Stimulated activated naive CD8-positive, alpha-beta T cell treated with anti-CD3 and anti-CD28 coated beads, Interleukin-15, amount 100 ng/mL, for 72 hours (primary cell): ENCODE measurements around the gene RTN4.
A peak's percentile ranks its signal among the peaks of the same experiment; 100 is the strongest.

Experiments used
- ATAC-seq: fragments of 150-1000 bp; cut with Tn5 transposase; 2 replicates; pipeline ENCODE4 v1.10.0; 2021; ENCODE audit warnings: mild to moderate bottlenecking, moderate library complexity
- DNase-seq, 2 donors: peaks; one replicate each; pipeline ENCODE4 v3.0.0; 2021 to 2022
- H3K27ac Mint-ChIP-seq, 2 donors: one replicate each; pipeline ENCODE4 v1.8.0; 2022; ENCODE audit warnings: mild to moderate bottlenecking in 2 of 2, mixed read lengths in 2 of 2, moderate library complexity in 2 of 2
- H3K27me3 Mint-ChIP-seq: one replicate; pipeline ENCODE4 v1.8.0; 2022; ENCODE audit warnings: mixed read lengths
- H3K4me1 Mint-ChIP-seq: one replicate; pipeline ENCODE4 v1.8.0; 2022; ENCODE audit warnings: mild to moderate bottlenecking, mixed read lengths
- H3K4me3 Mint-ChIP-seq, 2 donors: one replicate each; pipeline ENCODE4 v1.8.0; 2022; ENCODE audit warnings: mild to moderate bottlenecking in 2 of 2, mixed read lengths in 2 of 2, moderate library complexity in 1 of 2
- H3K9me3 Mint-ChIP-seq, 2 donors: one replicate each; pipeline ENCODE4 v1.8.0; 2022; ENCODE audit warnings: mixed read lengths in 2 of 2

The RTN4 gene

GRCh38 chr2:55029098-55029497 is 21.2 kb downstream of the RTN4 start:
- no peaks in the 10 kb centered on the region for H3K9me3 Mint-ChIP-seq
- no peaks in the 10 kb centered on the region for H3K27me3 Mint-ChIP-seq
- no peak for ATAC-seq
- no peak overlapping the region for H3K4me3 Mint-ChIP-seq
- peaks cover 31% of the 10 kb centered on the region for H3K4me1 Mint-ChIP-seq
- DNase-seq, result no peak
- no peak overlapping the region for H3K27ac Mint-ChIP-seq

GRCh38 chr2:55027226-55027625 is 23.0 kb downstream of the RTN4 start:
- Mint-ChIP-seq H3K27ac (no peak overlapping the region), H3K27me3 (no peaks in the 10 kb centered on the region), H3K4me1 (peaks cover 16% of the 10 kb centered on the region), H3K4me3 (no peak overlapping the region), H3K9me3 (no peaks in the 10 kb centered on the region)
- DNase-seq, result no peak
- no peak for ATAC-seq

- Mint-ChIP-seq H3K4me1 (peaks cover 9% of the 10 kb centered on the region), H3K4me3 (no peak overlapping the region), H3K27ac (no peak overlapping the region), H3K27me3 (no peaks in the 10 kb centered on the region), H3K9me3 (no peaks in the 10 kb centered on the region)
- ATAC-seq, result no peak
- DNase-seq, result no peak
Measured at GRCh38 chr2:55026202-55026601, 24.0 kb downstream of the RTN4 start.

GRCh38 chr2:55025627-55026026 is 24.6 kb downstream of the RTN4 start:
- Mint-ChIP-seq H3K27me3 (no peaks in the 10 kb centered on the region), H3K27ac (no peak overlapping the region), H3K4me3 (no peak overlapping the region), H3K9me3 (no peaks in the 10 kb centered on the region), H3K4me1 (peaks cover 5% of the 10 kb centered on the region)
- no peak for ATAC-seq
- DNase-seq, result no peak

GRCh38 chr2:55025082-55025481 is 25.2 kb downstream of the RTN4 start:
- ATAC-seq (no peak), DNase-seq (no peak)
- Mint-ChIP-seq H3K27me3 (no peaks in the 10 kb centered on the region), H3K4me1 (peaks cover 5% of the 10 kb centered on the region), H3K9me3 (no peaks in the 10 kb centered on the region), H3K27ac (no peak overlapping the region), H3K4me3 (no peak overlapping the region)

- peaks cover 7% of the 10 kb centered on the region for H3K4me1 Mint-ChIP-seq
- H3K4me3 Mint-ChIP-seq, result no peak overlapping the region
- H3K9me3 Mint-ChIP-seq, result peaks cover 0 to 8% of the 10 kb centered on the region in 2 donors
- H3K27ac Mint-ChIP-seq, result no peak overlapping the region
- no peaks in the 10 kb centered on the region for H3K27me3 Mint-ChIP-seq
- DNase-seq (no peak), ATAC-seq (no peak)
Measured at GRCh38 chr2:55022476-55022875, 27.8 kb downstream of the RTN4 start.

GRCh38 chr2:55019526-55020258 is 30.6 kb downstream of the RTN4 start:
- Mint-ChIP-seq H3K9me3 (peaks cover 0 to 8% of the 10 kb centered on the region in 2 donors), H3K4me1 (peaks cover 7% of the 10 kb centered on the region), H3K27ac (no peak overlapping the region), H3K4me3 (no peak overlapping the region), H3K27me3 (no peaks in the 10 kb centered on the region)
- no peak for ATAC-seq
- DNase-seq, result no peak

- H3K27me3 Mint-ChIP-seq, result no peaks in the 10 kb centered on the region
- peaks cover 7% of the 10 kb centered on the region for H3K4me1 Mint-ChIP-seq
- no peak overlapping the region for H3K4me3 Mint-ChIP-seq
- DNase-seq (no peak), ATAC-seq (no peak)
- H3K27ac Mint-ChIP-seq, result no peak overlapping the region
- peaks cover 0 to 8% of the 10 kb centered on the region in 2 donors for H3K9me3 Mint-ChIP-seq
Measured at GRCh38 chr2:55018619-55019018, 31.6 kb downstream of the RTN4 start.

- ATAC-seq (no peak), DNase-seq (no peak)
- H3K4me3 Mint-ChIP-seq, result no peak overlapping the region
- H3K27me3 Mint-ChIP-seq, result no peaks in the 10 kb centered on the region
- peaks cover 13% of the 10 kb centered on the region for H3K4me1 Mint-ChIP-seq
- H3K9me3 Mint-ChIP-seq, result peaks cover 0 to 8% of the 10 kb centered on the region in 2 donors
- H3K27ac Mint-ChIP-seq, result no peak overlapping the region
Measured at GRCh38 chr2:55017880-55018279, 32.4 kb downstream of the RTN4 start.

GRCh38 chr2:55017428-55017827 is 32.8 kb downstream of the RTN4 start:
- no peaks in the 10 kb centered on the region for H3K27me3 Mint-ChIP-seq
- DNase-seq (no peak), ATAC-seq (no peak)
- no peak overlapping the region for H3K4me3 Mint-ChIP-seq
- H3K4me1 Mint-ChIP-seq, result peaks cover 13% of the 10 kb centered on the region
- no peak overlapping the region for H3K27ac Mint-ChIP-seq
- peaks cover 0 to 8% of the 10 kb centered on the region in 2 donors for H3K9me3 Mint-ChIP-seq

GRCh38 chr2:55014962-55015939 is 35.0 kb downstream of the RTN4 start:
- Mint-ChIP-seq H3K4me1 (peaks cover 27% of the 10 kb centered on the region), H3K27ac (no peak overlapping the region)

GRCh38 chr2:55013936-55014335 is 36.3 kb downstream of the RTN4 start:
- no peak overlapping the region for H3K4me3 Mint-ChIP-seq
- no peaks in the 10 kb centered on the region for H3K9me3 Mint-ChIP-seq
- H3K27ac Mint-ChIP-seq, result no peak overlapping the region
- no peak for ATAC-seq
- DNase-seq, result no peak
- peaks cover 30% of the 10 kb centered on the region for H3K4me1 Mint-ChIP-seq
- no peaks in the 10 kb centered on the region for H3K27me3 Mint-ChIP-seq

More at GRCh38 chr2:55014962-55015939, 35.0 kb downstream of the RTN4 start:
- Mint-ChIP-seq H3K9me3 (peaks cover 0 to 8% of the 10 kb centered on the region in 2 donors), H3K27me3 (no peaks in the 10 kb centered on the region), H3K4me3 (no peak overlapping the region)
- ATAC-seq (no peak), DNase-seq (peak; percentile 19 to 23)

- H3K27me3 Mint-ChIP-seq, result no peaks in the 10 kb centered on the region
- H3K4me1 Mint-ChIP-seq, result peaks cover 32% of the 10 kb centered on the region
- DNase-seq, result no peak
- no peak for ATAC-seq
- no peak overlapping the region for H3K4me3 Mint-ChIP-seq
- no peaks in the 10 kb centered on the region for H3K9me3 Mint-ChIP-seq
- H3K27ac Mint-ChIP-seq, result peak overlapping the region in 1 of 2 donors; percentile 35
Measured at GRCh38 chr2:55012672-55013484, 37.4 kb downstream of the RTN4 start.

GRCh38 chr2:55011831-55012671 is 38.2 kb downstream of the RTN4 start:
- Mint-ChIP-seq H3K4me3 (no peak overlapping the region), H3K9me3 (no peaks in the 10 kb centered on the region), H3K4me1 (peaks cover 41% of the 10 kb centered on the region), H3K27me3 (no peaks in the 10 kb centered on the region), H3K27ac (no peak overlapping the region)
- DNase-seq (no peak), ATAC-seq (no peak)

GRCh38 chr2:55010915-55011314 is 39.3 kb downstream of the RTN4 start:
- ATAC-seq, result no peak
- peaks cover 52% of the 10 kb centered on the region for H3K4me1 Mint-ChIP-seq
- peak overlapping the region in 1 of 2 donors; percentile 80 for H3K4me3 Mint-ChIP-seq
- no peaks in the 10 kb centered on the region for H3K27me3 Mint-ChIP-seq
- no peaks in the 10 kb centered on the region for H3K9me3 Mint-ChIP-seq
- DNase-seq, result no peak
- no peak overlapping the region for H3K27ac Mint-ChIP-seq
